IMR-90 (cell line): ENCODE measurements around the gene TNRC18. TPM values are rescaled to one million over a fixed set of nuclear protein-coding genes. Genes with fewer than 3 reads are reported as not detected.

Source experiments
- ATAC-seq: fragments of 200-7000 bp; cut with Tn5 transposase; 2 replicates; pipeline ENCODE4 v1.9.1; 2020; ENCODE audit warnings: low read depth, mild to moderate bottlenecking, moderate library complexity
- BruUV-seq: library from RNA; stranded (reverse); fragments of 400-500 nt; replicated peaks from 2 replicates; lab custom pipeline; 2021; lab: Mats Ljungman, UMichigan
- CTCF ChIA-PET: fragments of 300-600 bp; formaldehyde crosslinking; extraction: SDS; loops from one replicate; lab custom pipeline; 2021; ENCODE audit warnings: antibody characterized with exemption; lab: Yijun Ruan, JAX
- POLR2A ChIA-PET: fragments of 300-600 bp; sonication (Branson Sonifier 250); formaldehyde crosslinking; loops from one replicate; lab custom pipeline; 2022; ENCODE audit warnings: antibody characterized with exemption; ENCODE audit not compliant: unreplicated experiment; lab: Charles Lee
- DNase-seq: peaks from one replicate; pipeline ENCODE4 v3.0.0; 2013
- H2AFZ ChIP-seq: replicated peaks from 2 replicates; pipeline ENCODE3; 2013; ENCODE audit warnings: low read length, mild to moderate bottlenecking; ENCODE audit not compliant: poor library complexity
- H2AK5ac ChIP-seq: 2 replicates; pipeline ENCODE4 v1.6.1; 2013; ENCODE audit warnings: low read depth, low read length, inconsistent platforms
- H2AK9ac ChIP-seq: replicated peaks from 2 replicates; pipeline ENCODE3; 2013; ENCODE audit warnings: mild to moderate bottlenecking, low read depth, low read length, moderate library complexity; ENCODE audit not compliant: poor library complexity
- H2BK120ac ChIP-seq: 2 replicates; pipeline ENCODE4 v1.6.1; 2013; ENCODE audit warnings: low read depth, low read length, inconsistent platforms
- H2BK15ac ChIP-seq: 3 replicates; pipeline ENCODE4 v1.6.1; 2013; ENCODE audit warnings: low read depth, low read length, inconsistent platforms
- H2BK20ac ChIP-seq: 2 replicates; pipeline ENCODE4 v1.6.1; 2013; ENCODE audit warnings: low read depth, mild to moderate bottlenecking, inconsistent platforms, low read length, moderate library complexity
- H2BK5ac ChIP-seq: 2 replicates; pipeline ENCODE4 v1.6.1; 2013; ENCODE audit warnings: mild to moderate bottlenecking, low read depth, low read length, inconsistent platforms; ENCODE audit not compliant: poor library complexity, severe bottlenecking
- H3K14ac ChIP-seq: replicated peaks from 2 replicates; pipeline ENCODE4 v1.6.1; 2013; ENCODE audit warnings: low read depth, low read length, inconsistent platforms
- H3K18ac ChIP-seq: 2 replicates; pipeline ENCODE4 v1.6.1; 2013; ENCODE audit warnings: low read depth, low read length, control low read depth
- H3K23ac ChIP-seq: 2 replicates; pipeline ENCODE4 v1.6.1; 2013; ENCODE audit warnings: low read depth, low read length, inconsistent platforms
- H3K27ac ChIP-seq: 2 replicates; pipeline ENCODE4 v1.5.1; 2013; ENCODE audit warnings: mild to moderate bottlenecking, control low read depth, low read length; ENCODE audit not compliant: insufficient read depth
- H3K27me3 ChIP-seq: 2 replicates; pipeline ENCODE4 v1.6.1; 2013; ENCODE audit warnings: low read length; ENCODE audit not compliant: control insufficient read depth, insufficient read depth
- H3K36me3 ChIP-seq: 2 replicates; pipeline ENCODE4 v1.6.1; 2013; ENCODE audit warnings: low read length, mixed read lengths; ENCODE audit not compliant: control insufficient read depth, insufficient read depth
- H3K4ac ChIP-seq: 2 replicates; pipeline ENCODE4 v1.6.1; 2013; ENCODE audit warnings: low read depth, low read length, inconsistent platforms
- H3K4me1 ChIP-seq: 2 replicates; pipeline ENCODE4 v1.6.1; 2013; ENCODE audit warnings: low read length, mixed read lengths; ENCODE audit not compliant: control insufficient read depth, insufficient read depth
- H3K4me2 ChIP-seq: 2 replicates; pipeline ENCODE4 v1.6.1; 2013; ENCODE audit warnings: low read depth, mild to moderate bottlenecking, control low read depth, low read length, moderate library complexity
- H3K4me3 ChIP-seq: 2 replicates; pipeline ENCODE4 v1.5.1; 2013; ENCODE audit warnings: low read depth, mild to moderate bottlenecking, control low read depth, low read length, moderate library complexity; ENCODE audit not compliant: insufficient read depth
- H3K56ac ChIP-seq: 2 replicates; pipeline ENCODE4 v1.6.1; 2013; ENCODE audit warnings: low read length, inconsistent platforms; ENCODE audit not compliant: insufficient read depth; ENCODE audit errors: extremely low read depth
- H3K79me1 ChIP-seq, 2 experiments: 2 replicates each; pipeline ENCODE4 v1.6.1; 2013; ENCODE audit warnings: low read length in 2 of 2, inconsistent platforms in 1 of 2, low read depth in 1 of 2
- H3K9ac ChIP-seq: 2 replicates; pipeline ENCODE4 v1.6.1; 2013; ENCODE audit warnings: low read depth, low read length, control low read depth
- H3K9me1 ChIP-seq: 2 replicates; pipeline ENCODE4 v1.6.1; 2013; ENCODE audit warnings: low read length, inconsistent platforms; ENCODE audit not compliant: insufficient read depth
- H3K9me3 ChIP-seq: 2 replicates; pipeline ENCODE4 v1.6.1; 2013; ENCODE audit warnings: low read length; ENCODE audit not compliant: control insufficient read depth, insufficient read depth
- H4K20me1 ChIP-seq: 2 replicates; pipeline ENCODE4 v1.6.1; 2013; ENCODE audit warnings: low read length, inconsistent platforms; ENCODE audit not compliant: insufficient read depth
- H4K5ac ChIP-seq: 2 replicates; pipeline ENCODE4 v1.6.1; 2013; ENCODE audit warnings: mild to moderate bottlenecking, low read depth, low read length, control low read depth
- H4K8ac ChIP-seq, 2 experiments: 2 replicates each; pipeline ENCODE4 v1.6.1; 2013; ENCODE audit warnings: low read depth in 2 of 2, low read length in 2 of 2, control low read depth in 1 of 2, inconsistent platforms in 1 of 2
- H4K91ac ChIP-seq: 2 replicates; pipeline ENCODE4 v1.6.1; 2013; ENCODE audit warnings: low read depth, low read length, inconsistent platforms; ENCODE audit not compliant: insufficient read depth
- BHLHE40 ChIP-seq: fragments of 150-350 bp; IDR thresholded peaks from 2 replicates; pipeline ENCODE4 v1.6.1; 2016; ENCODE audit warnings: mild to moderate bottlenecking, low read depth, low read length
- MAFK ChIP-seq: IDR thresholded peaks from 2 replicates; pipeline ENCODE4 v1.6.1; 2012; ENCODE audit warnings: low read depth, low read length, improper control_type of control experiment
- WGBS, 2 experiments: methylation state at CpG; one replicate each; pipeline versions ENCODE4 v1.1.5 to v1.1.7; 2013; ENCODE audit warnings: missing lambda C conversion rate in 2 of 2; ENCODE audit not compliant: insufficient read length in 1 of 2; ENCODE audit errors: extremely low coverage in 2 of 2; 5-methylcytosine and 5-hydroxymethylcytosine counted together
- dilution Hi-C: fragments of 300-500 bp; cut with HindIII; formaldehyde crosslinking; loops from one replicate; pipeline ENCODE4 v1.14.3; 2018; ENCODE audit warnings: low sequenced_read_pairs; ENCODE audit not compliant: unreplicated experiment
- in situ Hi-C: fragments of 300-500 bp; cut with MboI; formaldehyde crosslinking; loops from 3 replicates; pipeline ENCODE4 v1.14.3; 2019; ENCODE audit warnings: low sequenced_read_pairs, inconsistent platforms, mixed read lengths
- intact Hi-C: fragments of 100-400 bp; cut with micrococcal nuclease; formaldehyde crosslinking; loops from 2 replicates; pipeline ENCODE4 v1.10.0; 2022
- polyA plus RNA-seq, 3 experiments: library from polyadenylated mRNA; depleted of rRNA; stranded (reverse); fragments of >200 nt; gene quantifications; 2 replicates each; pipeline ENCODE4 v1.2.3, GENCODE V29; 2012; ENCODE audit warnings: low replicate concordance in 1 of 3
- total RNA-seq: library from RNA; depleted of rRNA; stranded (reverse); fragments of >200 nt; gene quantifications from 2 replicates; pipeline ENCODE4 v1.2.3, GENCODE V29; 2012
- TF ChIP-seq, protein P1 (sequence below): fragments of 150-350 bp; IDR thresholded peaks from 2 replicates; pipeline ENCODE4 v1.6.1; 2017; ENCODE audit warnings: mild to moderate bottlenecking, antibody characterized with exemption, low read length, low read depth

Gene TNRC18
- total and polyA plus RNA-seq, 2 of the 4 experiments (the other 2 are of a cell fraction), result 4.7 to 29.6 TPM

DNA sequence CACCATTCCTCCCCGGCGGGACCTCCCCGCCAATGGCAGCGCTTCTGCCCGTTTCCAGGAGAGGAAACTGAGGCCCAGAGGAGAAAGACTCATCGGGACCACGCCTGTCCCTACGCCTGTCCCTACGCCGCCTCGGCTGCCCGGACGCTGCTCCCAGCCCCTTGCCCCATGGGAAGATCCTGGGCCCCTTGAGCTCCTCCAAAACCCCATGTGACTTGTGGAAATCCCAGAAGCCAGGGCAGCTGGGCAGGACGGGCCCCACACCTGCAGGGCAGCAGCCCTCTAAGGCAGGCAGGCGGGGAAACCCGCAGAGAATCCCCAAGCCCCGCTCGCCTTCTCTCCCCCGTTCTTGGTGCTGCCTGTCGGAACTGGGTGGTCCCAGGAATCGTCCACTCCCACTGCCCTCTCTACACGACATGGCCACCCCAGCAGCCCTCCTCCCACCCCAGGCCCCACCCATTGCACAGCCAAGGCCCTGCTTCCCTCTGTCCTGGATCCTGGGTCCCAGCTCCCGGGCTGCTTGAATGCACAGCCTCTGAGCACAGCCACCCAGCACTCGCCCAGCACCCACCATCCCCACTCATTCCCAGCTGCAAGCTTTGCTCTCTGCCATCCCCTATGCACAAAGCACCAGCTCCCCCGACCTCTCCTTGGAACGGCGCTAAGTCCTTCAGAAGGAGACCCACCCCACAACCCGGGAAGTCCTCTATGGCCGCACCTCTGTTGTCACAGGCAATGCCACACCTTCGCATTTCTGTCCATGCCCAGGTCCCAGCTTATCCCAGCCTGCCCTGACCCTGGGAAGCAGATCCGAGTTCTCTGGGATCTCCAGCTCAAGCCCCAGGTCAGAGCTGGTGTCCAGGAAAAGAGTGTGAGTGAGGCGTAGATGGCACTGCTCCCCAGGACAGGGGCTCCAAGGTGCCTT lies 90.3 kb downstream of the TNRC18 start (continued):
- no peak for TF ChIP-seq BHLHE40

DNA sequence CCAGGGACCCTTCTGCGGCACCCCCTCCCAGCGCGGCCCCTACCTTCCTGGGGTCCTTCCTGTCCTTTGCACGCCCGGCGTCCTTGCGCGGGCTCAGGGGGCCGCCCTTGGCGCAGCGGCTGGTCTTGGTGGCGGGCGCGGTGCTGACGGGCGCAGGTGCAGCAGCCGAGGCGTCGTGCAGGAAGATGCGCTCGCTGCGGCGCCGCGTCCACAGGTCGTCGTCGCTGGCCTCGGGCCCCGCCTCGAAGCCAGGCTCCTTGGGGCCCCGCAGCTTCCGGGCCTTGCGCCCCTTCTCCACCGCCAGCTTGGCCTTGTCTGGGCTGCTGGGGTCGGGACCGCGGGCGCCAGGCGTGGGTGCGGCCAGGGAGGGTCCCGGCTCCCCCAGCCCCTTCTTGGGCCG lies 91.1 kb downstream of the TNRC18 start:
- H3K9me1 ChIP-seq, result peaks cover 5% of the 10 kb centered on the region; the same call in 1 of the 2 replicates
- H2AK5ac ChIP-seq, result no peak overlapping the region
- no peak overlapping the region for H3K27ac ChIP-seq
- peaks cover 4% of the 10 kb centered on the region for H3K9me3 ChIP-seq
- H3K56ac ChIP-seq, result no peak overlapping the region
- H3K4me1 ChIP-seq, result peaks cover 3% of the 10 kb centered on the region; the same call in 1 of the 2 replicates
- no peak overlapping the region for H4K8ac ChIP-seq
- H3K14ac ChIP-seq, result no peak overlapping the region
- CTCF ChIA-PET, result no interaction called here
- H2AFZ ChIP-seq, result no peak overlapping the region
- WGBS, 2 experiments, result 86% methylated on average over 36 of the region's 43 CpGs; no CpG with 5 or more reads in 1 of the 2 experiments
- H3K27me3 ChIP-seq, result no peaks in the 10 kb centered on the region
- no peak overlapping the region for H3K4me3 ChIP-seq
- H2BK15ac ChIP-seq, result no peak overlapping the region
- POLR2A ChIA-PET, result no interaction called here
- no peak overlapping the region for H2BK120ac ChIP-seq
- no peak overlapping the region for H3K4me2 ChIP-seq
- TF ChIP-seq, protein P1, sequence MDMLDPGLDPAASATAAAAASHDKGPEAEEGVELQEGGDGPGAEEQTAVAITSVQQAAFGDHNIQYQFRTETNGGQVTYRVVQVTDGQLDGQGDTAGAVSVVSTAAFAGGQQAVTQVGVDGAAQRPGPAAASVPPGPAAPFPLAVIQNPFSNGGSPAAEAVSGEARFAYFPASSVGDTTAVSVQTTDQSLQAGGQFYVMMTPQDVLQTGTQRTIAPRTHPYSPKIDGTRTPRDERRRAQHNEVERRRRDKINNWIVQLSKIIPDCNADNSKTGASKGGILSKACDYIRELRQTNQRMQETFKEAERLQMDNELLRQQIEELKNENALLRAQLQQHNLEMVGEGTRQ, result no peak
- TF ChIP-seq MAFK, result no peak
- no peak overlapping the region for H4K91ac ChIP-seq
- DNase-seq, result no peak
- H2BK20ac ChIP-seq, result no peak overlapping the region
- no peak overlapping the region for H3K23ac ChIP-seq
- in situ Hi-C loops, result no loop called here
- no peak overlapping the region for H3K9ac ChIP-seq
- H3K36me3 ChIP-seq, result peaks cover 65% of the 10 kb centered on the region
- no peak overlapping the region for H3K4ac ChIP-seq
- peaks cover 32% of the 10 kb centered on the region for H4K20me1 ChIP-seq
- dilution Hi-C loops, result no loop called here
- no peak overlapping the region for H3K18ac ChIP-seq
- peaks cover 29 to 57% of the 10 kb centered on the region in 2 experiments for H3K79me1 ChIP-seq
- no peak overlapping the region for H4K5ac ChIP-seq
- intact Hi-C loops, result no loop called here
- ATAC-seq, result no peak
- no peak overlapping the region for H2AK9ac ChIP-seq
- BruUV-seq, result no TSS peak
- no peak overlapping the region for H2BK5ac ChIP-seq
